HG03045 (cell line): ENCODE data around the gene RIN3.
A peak's percentile ranks its signal among the peaks of the same experiment; 100 is the strongest.

Experiments
- ATAC-seq: cut with Tn5 transposase; IDR thresholded peaks from one replicate; pipeline ENCODE4 v1.9.1; 2021; ENCODE audit warnings: mild to moderate bottlenecking, moderate library complexity; ENCODE audit not compliant: unreplicated experiment

Gene RIN3

GRCh38 chr14:92680781-92681650 lies 167.4 kb downstream of the RIN3 start:
- peak; percentile 26 for ATAC-seq

- ATAC-seq: no peak
These were observed 169.5 kb downstream of the RIN3 start for GRCh38 chr14:92683041-92683440.

- no peak for ATAC-seq
These were observed 171.4 kb downstream of the RIN3 start for GRCh38 chr14:92684801-92685560.

DNA sequence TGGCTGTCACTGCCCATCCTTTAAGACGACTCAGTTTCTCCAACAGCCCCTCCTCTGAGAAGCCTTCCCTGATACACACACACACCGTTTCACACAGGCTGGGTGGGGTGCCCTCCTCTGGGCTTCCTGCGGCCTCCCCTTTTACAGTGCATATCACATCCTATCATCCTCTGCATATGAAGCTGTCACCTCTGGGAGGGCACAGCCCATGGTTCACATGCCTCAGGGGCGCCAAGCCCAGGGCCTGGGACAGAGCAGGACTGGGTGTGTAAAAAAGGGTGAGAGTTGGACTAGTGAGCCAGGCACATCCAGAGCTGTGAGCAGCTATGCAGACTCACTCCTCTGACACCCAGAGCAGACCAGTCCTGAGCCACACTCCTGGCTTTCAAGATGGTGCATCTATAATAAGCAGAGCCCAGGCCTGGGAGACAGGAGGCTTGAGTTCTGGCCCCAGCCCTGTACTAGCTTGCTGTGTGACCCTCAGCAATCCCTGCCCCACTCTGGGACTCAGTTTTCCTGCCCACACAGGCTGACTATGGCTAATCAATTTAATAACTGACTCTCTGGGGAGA lies 172.3 kb downstream of the RIN3 start:
- ATAC-seq: no peak

DNA sequence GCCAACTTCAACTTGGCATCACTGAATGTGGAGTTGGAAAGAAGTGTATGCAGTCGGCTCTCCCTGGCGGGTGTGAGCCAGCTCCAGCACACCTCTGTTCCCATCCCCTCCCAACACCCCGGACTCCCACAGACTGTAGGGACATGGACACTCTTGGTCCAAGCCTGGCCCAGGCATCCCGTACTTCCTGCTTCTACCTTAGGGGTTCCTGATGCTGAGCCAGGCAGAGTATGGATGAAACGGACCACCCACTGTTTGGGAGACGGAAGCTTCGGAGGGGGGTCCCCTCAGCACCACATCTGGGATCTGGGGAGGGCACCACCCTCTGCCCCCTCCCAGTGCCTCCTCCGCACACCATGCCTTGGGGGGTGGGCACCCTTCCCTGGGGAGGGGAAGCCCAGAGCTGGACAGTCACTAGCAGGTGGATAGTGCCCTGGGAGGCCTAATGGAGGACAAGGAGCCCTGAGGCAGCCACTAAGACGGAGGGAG lies 172.9 kb downstream of the RIN3 start:
- no peak for ATAC-seq

- peak; percentile 66 for ATAC-seq
These were observed 173.4 kb downstream of the RIN3 start for GRCh38 chr14:92686900-92687427.

GRCh38 chr14:92687681-92688433 lies 174.3 kb downstream of the RIN3 start:
- no peak for ATAC-seq

GRCh38 chr14:92688434-92689375 lies 175.1 kb downstream of the RIN3 start:
- ATAC-seq: no peak

GRCh38 chr14:92690171-92691011 lies 176.8 kb downstream of the RIN3 start:
- no peak for ATAC-seq

DNA sequence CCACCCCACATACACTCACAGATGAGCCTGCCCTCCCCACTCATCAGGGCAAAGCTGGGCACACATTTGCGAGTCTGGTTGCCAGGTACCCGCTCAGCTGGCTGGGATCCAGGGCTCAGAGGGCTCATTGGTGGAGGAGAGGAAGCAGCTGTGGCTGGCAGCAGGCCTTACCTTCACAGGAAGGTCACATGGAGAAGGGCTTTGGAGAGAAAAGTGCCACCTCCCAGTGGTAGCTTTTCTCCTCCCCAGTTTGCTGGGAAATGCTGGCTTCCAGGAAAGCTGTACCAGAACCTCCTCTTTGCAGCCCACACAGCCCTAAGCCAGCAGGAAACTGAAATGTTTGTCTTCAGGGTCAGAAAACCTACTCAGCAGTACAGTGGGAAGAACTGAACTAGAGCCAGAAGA lies 179.2 kb downstream of the RIN3 start:
- ATAC-seq: no peak

- no peak for ATAC-seq
These were observed 180.6 kb downstream of the RIN3 start for GRCh38 chr14:92693998-92694795.

DNA sequence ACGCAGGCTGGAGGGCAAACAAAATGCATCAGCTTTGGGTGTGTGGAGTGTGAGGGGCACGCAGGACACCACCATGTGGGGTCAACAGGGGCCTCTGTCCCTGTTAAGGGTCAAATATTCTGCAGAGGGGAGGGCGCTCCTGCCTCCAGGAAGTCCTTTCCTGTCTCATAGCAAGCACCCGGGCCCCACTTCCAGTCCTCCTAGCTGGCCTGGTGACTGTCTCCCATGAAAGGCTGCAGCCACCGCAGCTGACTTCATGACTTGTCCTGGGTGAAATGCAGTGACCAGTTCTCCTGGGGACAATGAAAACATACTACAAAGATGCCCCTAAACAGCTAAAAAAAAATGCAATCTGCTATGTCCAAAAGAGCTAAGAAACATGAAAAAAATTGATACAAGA lies 181.2 kb downstream of the RIN3 start:
- ATAC-seq: no peak

DNA sequence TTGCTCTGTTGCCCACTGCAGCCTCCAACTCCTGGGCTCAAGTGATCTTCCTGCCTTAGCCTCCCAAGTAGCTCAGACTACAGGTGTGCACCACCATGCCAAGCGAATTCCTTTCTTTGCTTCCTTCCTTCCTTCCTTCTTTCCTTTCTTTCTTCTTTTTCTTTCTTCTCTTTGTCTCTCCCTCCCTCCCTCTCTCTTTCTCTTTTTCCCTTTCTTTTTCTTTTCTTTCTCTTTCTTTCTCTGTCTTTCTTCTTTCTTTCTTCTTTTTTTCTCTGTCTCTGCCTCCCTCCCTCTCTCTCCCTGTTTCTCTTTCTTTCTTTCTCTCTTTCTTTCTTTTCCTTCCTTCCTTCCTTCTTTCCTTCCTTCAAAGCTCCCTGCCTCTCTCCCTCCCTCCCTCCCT lies 182.0 kb downstream of the RIN3 start:
- no peak for ATAC-seq

DNA sequence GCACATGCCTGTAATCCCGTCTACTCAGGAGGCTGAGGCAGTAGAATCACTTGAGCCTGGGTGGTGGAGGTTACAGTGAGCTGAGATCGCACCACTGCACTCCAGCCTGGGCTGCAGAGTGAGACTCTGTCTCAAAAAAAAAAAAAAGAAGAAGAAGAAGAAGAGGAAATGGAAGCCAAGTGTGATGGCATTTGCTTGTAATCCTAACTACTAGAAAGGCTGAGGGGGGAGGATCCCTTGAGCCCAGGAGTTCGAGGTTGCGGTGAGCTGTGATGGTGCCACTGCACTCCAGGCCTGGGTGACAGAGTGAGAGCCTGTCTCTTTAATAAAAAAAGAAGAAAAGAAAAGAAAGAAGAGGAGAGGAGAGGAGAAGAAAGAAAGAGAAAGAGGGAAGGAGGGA lies 182.8 kb downstream of the RIN3 start:
- no peak for ATAC-seq

GRCh38 chr14:92698393-92698792 lies 184.8 kb downstream of the RIN3 start:
- no peak for ATAC-seq

DNA sequence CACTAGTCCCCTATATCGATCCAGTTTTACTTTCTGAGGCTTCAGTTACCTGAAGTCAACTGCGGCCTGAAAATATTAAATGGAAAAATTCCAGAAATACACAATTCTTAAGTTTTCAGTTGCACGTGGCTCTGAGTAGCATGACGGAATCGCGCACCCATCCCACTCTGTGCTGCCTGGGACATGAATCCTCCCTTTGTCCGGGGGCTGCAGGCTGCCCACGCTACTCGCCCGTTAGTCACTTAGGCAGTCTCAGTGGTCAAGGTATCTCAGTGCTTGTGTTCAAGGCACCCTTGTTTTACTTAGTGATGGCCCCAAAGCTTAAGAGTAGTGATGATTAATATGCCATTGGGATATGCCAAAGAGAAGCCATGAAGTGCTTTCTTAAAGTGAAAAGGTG lies 188.2 kb downstream of the RIN3 start:
- no peak for ATAC-seq

DNA sequence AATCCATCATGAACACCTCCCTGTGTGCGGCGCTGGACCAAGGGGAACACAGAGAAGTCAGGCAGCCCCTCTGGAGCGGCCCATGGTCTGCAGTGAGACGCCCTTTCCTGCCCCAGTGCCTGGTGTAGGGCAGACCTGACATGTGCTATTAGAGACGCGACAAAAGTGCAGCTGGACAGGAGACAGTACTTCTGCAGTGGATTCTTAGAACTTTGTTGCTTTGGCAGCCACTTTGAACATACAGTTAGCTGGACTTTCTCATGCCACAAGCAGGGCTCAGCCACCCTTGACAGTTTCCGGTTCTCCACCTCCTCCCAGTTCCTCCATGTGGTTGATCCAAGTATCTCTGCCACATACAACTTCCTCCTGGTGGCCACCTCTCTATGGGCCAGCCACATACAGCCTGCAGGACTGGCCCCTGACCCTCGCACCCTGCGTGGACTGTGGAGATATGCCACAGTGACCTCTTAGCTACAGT lies 188.9 kb downstream of the RIN3 start:
- ATAC-seq: no peak

DNA sequence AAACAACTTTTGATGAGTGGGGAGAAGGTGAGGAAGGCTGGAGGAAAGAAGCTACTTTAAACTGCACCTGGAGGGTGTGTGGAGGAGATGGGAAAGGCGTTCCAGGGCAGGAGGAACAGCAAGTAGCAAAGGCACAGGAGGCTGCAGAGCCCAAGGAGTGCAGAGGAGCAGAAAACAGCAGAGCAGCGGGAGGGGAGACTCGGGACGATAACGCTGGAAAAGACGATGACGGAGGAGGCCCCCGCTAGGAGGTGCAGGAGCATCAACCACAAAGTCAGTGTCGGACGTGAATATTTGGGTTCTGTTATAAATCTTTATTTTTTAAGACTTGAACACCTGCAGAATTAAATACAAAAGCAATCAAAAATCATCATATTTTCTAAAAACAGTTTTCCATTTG lies 189.9 kb downstream of the RIN3 start:
- ATAC-seq: no peak
